Rectal smooth muscle tissue (tissue), 1 donor: Measurements from ENCODE around the gene ARRB1.

Source experiments
- H3K27ac ChIP-seq: one replicate; pipeline ENCODE4 v1.7.0; 2013; ENCODE audit warnings: low read depth, low read length, inconsistent platforms
- H3K27me3 ChIP-seq: one replicate; pipeline ENCODE4 v1.7.0; 2013; ENCODE audit warnings: low read length; ENCODE audit not compliant: control insufficient read depth, insufficient read depth
- H3K36me3 ChIP-seq: one replicate; pipeline ENCODE4 v1.7.0; 2013; ENCODE audit warnings: low read length; ENCODE audit not compliant: control insufficient read depth, insufficient read depth
- H3K4me1 ChIP-seq: one replicate; pipeline ENCODE4 v1.7.0; 2013; ENCODE audit warnings: low read length; ENCODE audit not compliant: control insufficient read depth, insufficient read depth
- H3K4me3 ChIP-seq: one replicate; pipeline ENCODE4 v1.7.0; 2013; ENCODE audit warnings: low read length
- H3K9ac ChIP-seq: one replicate; pipeline ENCODE4 v1.7.0; 2013; ENCODE audit warnings: low read length

Gene ARRB1

DNA sequence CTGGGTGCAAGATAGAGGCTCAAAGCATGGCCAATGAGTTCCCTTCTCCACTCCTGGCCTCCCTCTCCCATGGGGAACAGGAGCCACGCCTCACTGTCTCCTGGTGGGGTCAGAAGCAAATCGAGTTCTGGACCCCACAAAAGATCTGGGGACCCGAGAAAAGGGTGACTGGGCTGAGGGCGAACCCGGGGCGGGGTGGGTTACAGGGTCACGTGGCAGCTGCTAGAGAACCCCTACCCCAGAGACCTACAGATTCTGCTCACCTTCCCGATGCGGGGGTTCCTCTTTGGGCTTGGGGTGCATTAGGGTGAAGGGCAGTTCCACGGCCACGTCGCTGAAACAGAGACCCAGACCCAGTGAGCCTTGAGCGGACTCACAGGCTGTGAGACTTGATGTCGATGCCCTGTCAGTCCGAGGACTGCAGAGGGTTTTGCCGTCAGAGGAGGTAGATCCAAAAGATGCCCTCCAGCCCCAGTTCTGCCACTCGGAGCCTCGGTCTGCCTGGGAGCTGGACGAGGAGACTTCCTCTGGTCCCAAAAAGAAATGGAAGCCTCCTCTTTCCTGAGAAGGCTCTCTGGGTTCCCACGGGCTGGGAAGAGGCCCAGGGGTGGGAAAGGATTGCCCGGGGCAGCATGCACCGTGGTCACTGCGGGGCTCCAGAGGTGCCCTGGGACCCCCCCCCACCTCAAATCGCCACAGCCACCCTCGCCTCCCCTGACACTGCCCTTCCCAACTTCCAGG lies 82.7 kb downstream of the ARRB1 start:
- Histone ChIP-seq H3K4me1 (no peaks in the 10 kb centered on the region), H3K9ac (no peak overlapping the region), H3K4me3 (no peak overlapping the region), H3K27me3 (no peaks in the 10 kb centered on the region), H3K27ac (no peak overlapping the region), H3K36me3 (peaks cover 21% of the 10 kb centered on the region)

DNA sequence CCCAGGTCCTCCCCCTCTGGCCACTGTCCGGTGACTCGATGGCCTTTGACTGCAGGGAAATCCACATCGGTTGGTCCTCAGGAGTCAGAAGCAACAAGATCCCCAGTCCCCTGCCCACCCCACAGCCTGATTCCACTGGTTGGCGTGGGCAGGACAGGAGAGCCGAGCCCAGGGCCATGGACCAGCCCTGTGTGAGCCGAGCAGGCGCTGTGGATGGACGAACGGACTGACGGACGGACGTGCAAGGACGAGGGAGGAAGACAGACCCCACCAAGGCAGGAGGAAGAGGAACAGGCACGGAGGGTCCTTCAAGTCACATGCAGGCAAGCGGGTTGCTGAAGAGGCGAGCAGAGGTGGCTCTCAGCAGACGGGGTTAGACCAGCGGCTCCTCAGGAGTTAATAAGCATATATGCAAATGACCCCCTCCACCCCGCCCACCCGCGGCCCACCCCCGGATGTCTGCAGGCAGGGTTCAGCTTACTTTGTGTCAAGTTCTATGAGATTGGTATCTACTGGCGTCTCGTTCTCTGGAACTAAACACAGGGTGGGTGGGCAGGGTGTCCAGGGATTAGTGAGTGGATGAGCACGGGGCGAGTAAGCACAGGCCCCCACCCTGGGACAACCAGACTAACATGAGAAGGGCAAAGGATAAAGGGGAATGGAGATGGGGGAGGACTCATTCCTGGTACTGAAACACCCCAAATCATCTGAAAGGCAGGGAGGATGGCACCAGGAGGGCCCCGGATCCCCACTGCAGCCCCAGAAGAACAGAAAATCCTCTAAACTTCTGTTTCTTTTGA lies 84.1 kb downstream of the ARRB1 start:
- Histone ChIP-seq H3K27ac (no peak overlapping the region), H3K9ac (no peak overlapping the region), H3K4me1 (no peaks in the 10 kb centered on the region), H3K4me3 (no peak overlapping the region), H3K27me3 (no peaks in the 10 kb centered on the region), H3K36me3 (peaks cover 8% of the 10 kb centered on the region)

DNA sequence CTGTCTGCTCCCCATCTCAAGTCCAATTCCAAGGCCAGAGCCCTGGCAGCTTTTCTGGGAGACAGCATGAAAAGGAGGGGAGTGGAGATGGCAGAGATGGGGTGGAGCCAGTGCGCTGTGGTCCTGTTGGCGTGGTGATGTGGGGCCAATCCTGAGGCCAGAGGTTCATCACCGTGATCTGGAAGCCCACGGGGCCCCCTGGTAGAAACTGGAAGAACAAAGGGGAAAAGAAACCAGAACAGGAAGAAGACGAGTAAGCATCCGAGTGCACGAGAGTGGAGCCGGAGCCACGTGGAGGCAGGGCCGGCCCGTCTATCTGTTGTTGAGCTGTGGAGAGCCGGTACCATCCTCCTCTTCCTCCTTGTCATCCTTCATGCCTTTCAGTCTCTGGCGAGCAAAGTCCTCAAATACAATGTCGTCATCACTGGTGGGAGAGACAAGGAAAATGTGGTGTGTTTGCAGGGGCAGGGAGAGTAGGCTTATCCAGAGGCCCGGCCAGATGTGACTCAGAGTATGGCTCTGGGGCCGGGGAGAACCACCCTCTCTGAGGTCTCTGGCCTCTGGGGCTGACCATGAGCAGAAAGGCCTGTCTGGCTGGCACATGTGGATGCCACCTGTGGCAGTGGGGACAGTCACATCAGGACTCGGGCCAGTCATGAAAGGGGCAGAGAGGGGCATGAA lies 85.5 kb downstream of the ARRB1 start:
- Histone ChIP-seq H3K27ac (no peak overlapping the region), H3K4me3 (no peak overlapping the region), H3K36me3 (peaks cover 2% of the 10 kb centered on the region), H3K27me3 (no peaks in the 10 kb centered on the region), H3K4me1 (no peaks in the 10 kb centered on the region), H3K9ac (no peak overlapping the region)

DNA sequence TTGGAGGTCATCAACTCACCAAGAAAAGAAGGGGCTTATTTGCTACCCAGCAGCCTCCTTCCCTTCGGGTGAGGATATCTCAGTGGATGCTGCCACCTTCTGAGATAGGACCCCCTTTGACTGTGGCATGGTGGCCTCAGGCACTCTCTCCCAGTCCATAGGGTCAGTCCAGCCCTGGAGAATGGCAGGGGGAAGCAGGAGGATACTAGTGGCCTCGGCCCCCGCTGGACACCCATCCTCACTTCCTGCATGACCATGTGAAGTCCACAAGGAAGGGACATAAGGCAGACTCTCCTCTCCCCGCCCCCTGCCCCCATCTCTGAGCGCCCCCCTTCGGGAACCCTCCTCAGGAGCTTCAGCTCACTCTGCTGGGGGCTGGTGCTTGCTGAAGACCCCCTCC lies 86.5 kb downstream of the ARRB1 start:
- Histone ChIP-seq H3K27me3 (no peaks in the 10 kb centered on the region), H3K36me3 (peaks cover 2% of the 10 kb centered on the region), H3K4me3 (no peak overlapping the region), H3K9ac (no peak overlapping the region), H3K4me1 (no peaks in the 10 kb centered on the region), H3K27ac (no peak overlapping the region)

- H3K9ac ChIP-seq: no peak overlapping the region
- no peak overlapping the region for H3K27ac ChIP-seq
- H3K36me3 ChIP-seq: peaks cover 2% of the 10 kb centered on the region
- H3K27me3 ChIP-seq: no peaks in the 10 kb centered on the region
- H3K4me1 ChIP-seq: no peaks in the 10 kb centered on the region
- no peak overlapping the region for H3K4me3 ChIP-seq
Measured at GRCh38 chr11:75264356-75264755, 87.1 kb downstream of the ARRB1 start.

- H3K27ac ChIP-seq: no peak overlapping the region
Measured at GRCh38 chr11:75263944-75264349, 87.5 kb downstream of the ARRB1 start.

DNA sequence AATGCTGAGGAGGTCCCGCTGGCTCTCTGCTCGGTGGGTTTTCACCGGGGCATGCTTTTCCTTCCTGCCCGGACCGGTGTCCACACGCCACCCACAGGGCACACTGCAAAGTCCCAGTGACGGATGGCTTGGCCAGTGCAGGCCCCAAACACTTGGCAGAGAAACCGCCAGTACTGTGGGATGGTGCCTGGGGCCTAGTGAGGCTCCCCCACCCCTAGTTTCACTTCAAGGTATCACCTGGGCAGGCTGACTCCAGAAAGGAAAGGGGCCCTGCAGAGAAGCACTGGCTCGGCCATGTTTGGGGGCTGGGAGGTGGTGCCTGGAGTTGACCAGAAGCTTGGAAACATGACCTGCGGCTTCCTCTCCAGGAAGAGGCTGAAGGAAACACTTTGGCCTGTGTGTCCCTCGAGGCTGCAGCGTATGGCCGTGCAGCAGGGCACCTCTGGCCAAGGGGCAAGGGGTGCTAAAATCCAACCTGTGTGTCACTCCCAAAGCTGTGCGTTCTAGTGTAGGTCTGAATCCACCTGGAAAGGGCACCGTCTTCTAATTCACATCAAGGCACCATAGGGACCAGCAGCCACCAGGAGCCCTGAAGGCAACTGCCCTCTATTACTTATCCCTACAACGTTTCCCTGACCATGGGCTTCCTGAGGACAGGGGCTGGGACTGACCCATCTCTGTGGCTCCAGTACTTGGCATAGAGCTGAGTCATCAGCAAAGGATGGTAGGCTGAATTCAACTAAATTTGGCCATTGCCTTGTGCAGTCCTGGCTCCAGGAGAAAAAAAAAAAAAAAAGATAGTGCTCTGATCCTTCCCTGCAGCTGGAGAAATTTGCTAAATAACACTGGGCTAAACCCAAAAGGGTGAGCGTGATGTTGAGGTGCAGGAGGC lies 88.3 kb downstream of the ARRB1 start:
- no peak overlapping the region for H3K9ac ChIP-seq
- no peaks in the 10 kb centered on the region for H3K27me3 ChIP-seq
- no peaks in the 10 kb centered on the region for H3K4me1 ChIP-seq
- H3K36me3 ChIP-seq: no peaks in the 10 kb centered on the region
- H3K27ac ChIP-seq: no peak overlapping the region
- H3K4me3 ChIP-seq: no peak overlapping the region

More at GRCh38 chr11:75263944-75264349, 87.5 kb downstream of the ARRB1 start:
- no peak overlapping the region for H3K9ac ChIP-seq
- no peak overlapping the region for H3K4me3 ChIP-seq
- no peaks in the 10 kb centered on the region for H3K27me3 ChIP-seq
- H3K4me1 ChIP-seq: no peaks in the 10 kb centered on the region
- H3K36me3 ChIP-seq: peaks cover 2% of the 10 kb centered on the region

- Histone ChIP-seq H3K4me3 (no peak overlapping the region), H3K27ac (no peak overlapping the region), H3K27me3 (no peaks in the 10 kb centered on the region), H3K9ac (no peak overlapping the region), H3K36me3 (no peaks in the 10 kb centered on the region), H3K4me1 (no peaks in the 10 kb centered on the region)
Measured at GRCh38 chr11:75262436-75262835, 89.0 kb downstream of the ARRB1 start.

GRCh38 chr11:75261902-75262361 lies 89.5 kb downstream of the ARRB1 start:
- no peaks in the 10 kb centered on the region for H3K4me1 ChIP-seq
- H3K9ac ChIP-seq: no peak overlapping the region
- no peak overlapping the region for H3K27ac ChIP-seq
- no peaks in the 10 kb centered on the region for H3K36me3 ChIP-seq
- no peaks in the 10 kb centered on the region for H3K27me3 ChIP-seq
- H3K4me3 ChIP-seq: no peak overlapping the region

- H3K9ac ChIP-seq: no peak overlapping the region
- H3K36me3 ChIP-seq: no peaks in the 10 kb centered on the region
- no peak overlapping the region for H3K27ac ChIP-seq
- H3K4me1 ChIP-seq: no peaks in the 10 kb centered on the region
- no peak overlapping the region for H3K4me3 ChIP-seq
- no peaks in the 10 kb centered on the region for H3K27me3 ChIP-seq
Measured at GRCh38 chr11:75260396-75261170, 90.9 kb downstream of the ARRB1 start.

DNA sequence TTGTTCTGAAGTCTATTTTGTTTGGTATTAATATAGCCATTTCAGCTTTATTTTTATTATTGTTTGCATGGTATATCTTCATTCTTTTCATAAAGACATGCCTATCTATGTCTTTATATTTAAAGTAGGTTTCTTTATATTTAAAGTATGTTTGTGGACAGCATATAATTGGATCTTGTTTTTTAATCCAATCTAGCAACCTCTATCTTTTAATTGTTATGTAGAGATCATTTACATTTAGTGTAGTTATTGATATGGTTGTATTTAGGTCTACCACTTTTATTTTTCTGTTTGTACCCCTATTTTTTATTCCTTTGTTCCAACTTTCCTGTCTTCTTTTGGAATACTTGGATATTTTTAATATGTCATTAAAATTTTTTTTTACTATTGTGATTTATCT lies 97.1 kb downstream of the ARRB1 start:
- H3K27me3 ChIP-seq: no peaks in the 10 kb centered on the region
- H3K4me1 ChIP-seq: no peaks in the 10 kb centered on the region
- H3K27ac ChIP-seq: no peak overlapping the region
- no peak overlapping the region for H3K9ac ChIP-seq
- H3K36me3 ChIP-seq: no peaks in the 10 kb centered on the region
- no peak overlapping the region for H3K4me3 ChIP-seq
